ENCODE measurements around the gene ZC3H13. TPM values are rescaled to one million over a fixed set of nuclear protein-coding genes. Genes with fewer than 3 reads are reported as not detected.

Gene ZC3H13
- total RNA-seq, 1 donor from 2014 or later = 39.6 TPM

- Mint-ChIP-seq H3K9me3 (ENCODE audit: low read depth) (no peaks in the 10 kb centered on the region), H3K27me3 (ENCODE audit: low read depth) (peaks cover 2% of the 10 kb centered on the region), H3K4me3 (ENCODE audit: unreplicated experiment) (no peak overlapping the region), H3K36me3 (ENCODE audit: low read depth) (no peaks in the 10 kb centered on the region), H3K4me1 (ENCODE audit: low read depth) (peaks cover 5% of the 10 kb centered on the region), H3K27ac (ENCODE audit: unreplicated experiment) (no peak overlapping the region)
- DNase-seq (ENCODE audit: low spot score) = no peak
- TF ChIP-seq CTCF (IDR thresholded peaks at IDR 0.05) = no peak
These were observed 108.6 kb downstream of the ZC3H13 start for GRCh38 chr13:45943965-45944364.

- no peak overlapping the region for H3K27ac Mint-ChIP-seq (ENCODE audit: unreplicated experiment)
- H3K9me3 Mint-ChIP-seq (ENCODE audit: low read depth) = no peaks in the 10 kb centered on the region
- no peaks in the 10 kb centered on the region for H3K4me1 Mint-ChIP-seq (ENCODE audit: low read depth)
- no peaks in the 10 kb centered on the region for H3K36me3 Mint-ChIP-seq (ENCODE audit: low read depth)
- DNase-seq (ENCODE audit: low spot score) = no peak
- peaks cover 2% of the 10 kb centered on the region for H3K27me3 Mint-ChIP-seq (ENCODE audit: low read depth)
- no peak overlapping the region for H3K4me3 Mint-ChIP-seq (ENCODE audit: unreplicated experiment)
- TF ChIP-seq CTCF (IDR thresholded peaks at IDR 0.05) = no peak
These were observed 109.4 kb downstream of the ZC3H13 start for GRCh38 chr13:45943120-45943519.

DNA sequence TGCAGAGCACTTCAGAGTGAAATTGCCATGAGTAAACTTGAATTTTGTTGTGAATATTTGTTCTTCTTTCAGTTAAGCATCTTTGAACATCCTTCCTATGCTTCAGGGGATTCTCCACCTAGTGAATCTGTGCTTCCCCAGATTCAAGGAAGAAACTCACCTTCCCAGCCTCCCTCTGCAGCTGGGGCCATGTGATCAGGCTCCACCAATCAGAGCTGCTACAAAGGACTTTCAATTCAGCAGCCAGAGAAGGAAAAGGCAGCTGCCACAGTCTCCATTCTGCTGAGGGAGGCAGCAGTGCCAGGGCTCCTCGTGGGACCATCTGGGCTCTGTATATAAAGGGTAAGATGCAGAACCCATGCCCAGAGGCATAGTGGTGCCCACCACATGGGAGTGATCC, 111.3 kb downstream of the ZC3H13 start:
- H3K36me3 Mint-ChIP-seq (ENCODE audit: low read depth) = no peaks in the 10 kb centered on the region
- H3K27me3 Mint-ChIP-seq (ENCODE audit: low read depth) = peaks cover 3% of the 10 kb centered on the region
- DNase-seq (ENCODE audit: low spot score) = no peak
- TF ChIP-seq CTCF (IDR thresholded peaks at IDR 0.05) = no peak
- no peaks in the 10 kb centered on the region for H3K9me3 Mint-ChIP-seq (ENCODE audit: low read depth)
- no peaks in the 10 kb centered on the region for H3K4me1 Mint-ChIP-seq (ENCODE audit: low read depth)
- H3K4me3 Mint-ChIP-seq (ENCODE audit: unreplicated experiment) = no peak overlapping the region
- H3K27ac Mint-ChIP-seq (ENCODE audit: unreplicated experiment) = no peak overlapping the region

DNA sequence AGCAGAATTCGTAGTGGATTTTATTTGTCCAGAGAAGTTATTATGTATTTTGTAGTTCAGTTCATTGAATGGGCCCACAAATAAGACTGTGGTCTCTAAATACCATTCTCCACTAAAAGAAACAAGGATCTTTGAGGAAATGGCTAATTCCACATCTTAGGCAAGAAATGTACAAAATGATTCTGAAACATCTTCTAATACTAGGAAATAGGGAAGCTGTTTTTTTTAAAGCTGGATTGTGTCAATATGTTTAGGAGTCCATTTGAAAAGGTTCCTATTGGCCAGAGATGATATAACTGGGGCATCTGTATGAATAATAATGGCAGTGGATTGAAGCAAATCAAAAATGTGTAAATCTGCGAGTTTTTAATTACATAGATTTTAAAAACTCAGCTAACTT, 112.5 kb downstream of the ZC3H13 start:
- H3K4me1 Mint-ChIP-seq (ENCODE audit: low read depth) = no peaks in the 10 kb centered on the region

DNA sequence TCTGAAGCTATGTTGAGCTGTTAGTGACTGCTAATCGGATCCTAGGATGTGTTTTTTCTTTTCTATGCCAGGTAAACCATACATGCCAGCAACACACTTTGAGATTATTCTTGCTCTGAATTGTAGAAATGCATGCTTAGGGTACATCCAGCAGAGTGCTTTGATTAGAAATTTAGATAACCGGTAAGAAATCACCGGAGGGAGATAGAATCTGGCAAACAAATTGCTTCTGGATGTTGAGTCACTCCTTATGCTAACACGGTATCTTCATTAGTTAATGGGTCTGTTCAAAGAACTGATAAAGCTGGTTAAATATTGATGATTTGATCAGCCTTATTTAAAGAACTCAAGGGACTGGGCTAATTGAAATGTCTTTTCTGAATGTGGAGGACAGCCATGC, 115.9 kb downstream of the ZC3H13 start:
- no peak for TF ChIP-seq CTCF (IDR thresholded peaks at IDR 0.05)
- Mint-ChIP-seq H3K9me3 (ENCODE audit: low read depth) (no peaks in the 10 kb centered on the region), H3K4me3 (ENCODE audit: unreplicated experiment) (no peak overlapping the region), H3K27ac (ENCODE audit: unreplicated experiment) (no peak overlapping the region), H3K4me1 (ENCODE audit: low read depth) (no peaks in the 10 kb centered on the region), H3K36me3 (ENCODE audit: low read depth) (no peaks in the 10 kb centered on the region), H3K27me3 (ENCODE audit: low read depth) (peaks cover 31% of the 10 kb centered on the region)
- no peak for DNase-seq (ENCODE audit: low spot score)

More for the DNA sequence above, 112.5 kb downstream of the ZC3H13 start:
- no peak for DNase-seq (ENCODE audit: low spot score)
- H3K36me3 Mint-ChIP-seq (ENCODE audit: low read depth) = no peaks in the 10 kb centered on the region
- H3K27me3 Mint-ChIP-seq (ENCODE audit: low read depth) = peaks cover 10% of the 10 kb centered on the region
- TF ChIP-seq CTCF (IDR thresholded peaks at IDR 0.05) = no peak
- H3K27ac Mint-ChIP-seq (ENCODE audit: unreplicated experiment) = no peak overlapping the region
- H3K9me3 Mint-ChIP-seq (ENCODE audit: low read depth) = no peaks in the 10 kb centered on the region
- H3K4me3 Mint-ChIP-seq (ENCODE audit: unreplicated experiment) = no peak overlapping the region
